Tibial artery (tissue), 4 donors: Measurements from ENCODE around the gene TNFRSF6B.

ENCODE experiments used
- DNase-seq, 2 donors: peaks; one replicate each; pipeline ENCODE4 v3.0.0-alpha.2; 2019
- H3K27ac ChIP-seq, 2 donors: fragments of 200-600 bp; sonication (generic) in 1 of 2; 1 replicate in 1 of 2; 2 replicates in 1 of 2; pipeline ENCODE4 v1.5.1; 2018 to 2019; ENCODE audit warnings: mild to moderate bottlenecking in 1 of 2
- H3K27me3 ChIP-seq, 2 donors: fragments of 200-600 bp; sonication (generic) in 1 of 2; one replicate each; pipeline versions ENCODE4 v1.5.1 to v1.6.0; 2016 to 2019
- H3K36me3 ChIP-seq, 3 donors: fragments of 200-600 bp; sonication (generic) in 2 of 3; one replicate each; pipeline ENCODE4 v1.5.1; 2016 to 2019; ENCODE audit warnings: mild to moderate bottlenecking in 2 of 3
- H3K4me1 ChIP-seq, 4 donors: fragments of 200-600 bp; sonication (generic) in 2 of 4; 1 replicate in 3 of 4; 2 replicates in 1 of 4; pipeline ENCODE4 v1.5.1; 2016 to 2019
- H3K4me3 ChIP-seq, 2 donors: fragments of 200-600 bp; sonication (generic) in 1 of 2; 1 replicate in 1 of 2; 2 replicates in 1 of 2; pipeline ENCODE4 v1.5.1; 2018 to 2019; ENCODE audit warnings: mild to moderate bottlenecking in 2 of 2
- H3K9me3 ChIP-seq, 3 donors: fragments of 200-600 bp; sonication (generic) in 1 of 3; one replicate each; pipeline ENCODE4 v1.5.1; 2016 to 2019
- CTCF ChIP-seq, 2 experiments: fragments of 200-600 bp in 1 of 2; fragments of 450-650 bp in 1 of 2; IDR thresholded peaks; one replicate each; pipeline ENCODE4 v1.5.1; 2017 to 2019; ENCODE audit warnings: antibody characterized with exemption in 2 of 2, mild to moderate bottlenecking in 1 of 2, moderate library complexity in 1 of 2
- intact Hi-C: fragments of 100-400 bp; cut with DNase I; formaldehyde crosslinking; loops from one replicate; pipeline ENCODE4 v1.15.0; 2023; ENCODE audit warnings: low total_unique reads

TNFRSF6B gene

GRCh38 chr20:63672666-63673065 lies 23.8 kb upstream of the TNFRSF6B start:
- no peaks in the 10 kb centered on the region for H3K4me1 ChIP-seq
- H3K9me3 ChIP-seq, result no peaks in the 10 kb centered on the region
- no peak overlapping the region for H3K27ac ChIP-seq
- peaks cover 35 to 83% (median 57%) of the 10 kb centered on the region in 3 donors for H3K36me3 ChIP-seq
- no peak overlapping the region for H3K4me3 ChIP-seq
- no peak for TF ChIP-seq CTCF (IDR thresholded peaks at IDR 0.05)
- intact Hi-C loops, result no loop called here
- no peak for DNase-seq
- H3K27me3 ChIP-seq, result no peaks in the 10 kb centered on the region

GRCh38 chr20:63673951-63674350 lies 22.5 kb upstream of the TNFRSF6B start:
- no peak for DNase-seq
- Histone ChIP-seq H3K36me3 (peaks cover 22 to 82% (median 56%) of the 10 kb centered on the region in 3 donors), H3K9me3 (no peaks in the 10 kb centered on the region), H3K27me3 (no peaks in the 10 kb centered on the region), H3K4me3 (no peak overlapping the region), H3K27ac (no peak overlapping the region), H3K4me1 (no peaks in the 10 kb centered on the region)
- intact Hi-C loops, result no loop called here
- TF ChIP-seq CTCF (IDR thresholded peaks at IDR 0.05), result no peak

GRCh38 chr20:63675681-63676368 lies 20.6 kb upstream of the TNFRSF6B start:
- H3K27ac ChIP-seq, result no peak overlapping the region
- TF ChIP-seq CTCF (IDR thresholded peaks at IDR 0.05), result no peak
- DNase-seq, result no peak
- intact Hi-C loops, result no loop called here
- no peaks in the 10 kb centered on the region for H3K27me3 ChIP-seq
- H3K4me1 ChIP-seq, result no peaks in the 10 kb centered on the region
- H3K9me3 ChIP-seq, result no peaks in the 10 kb centered on the region
- no peak overlapping the region for H3K4me3 ChIP-seq
- H3K36me3 ChIP-seq, result peaks cover 22 to 89% (median 63%) of the 10 kb centered on the region in 3 donors

- H3K36me3 ChIP-seq, result peaks cover 16 to 72% (median 52%) of the 10 kb centered on the region in 3 donors
- intact Hi-C loops, result no loop called here
- H3K27me3 ChIP-seq, result no peaks in the 10 kb centered on the region
- no peak overlapping the region for H3K4me3 ChIP-seq
- no peak for TF ChIP-seq CTCF (IDR thresholded peaks at IDR 0.05)
- no peaks in the 10 kb centered on the region for H3K9me3 ChIP-seq
- H3K4me1 ChIP-seq, result peaks cover 5 to 19% (median 18%) of the 10 kb centered on the region in 4 donors
- DNase-seq, result no peak
- no peak overlapping the region for H3K27ac ChIP-seq
These were observed 18.4 kb upstream of the TNFRSF6B start for GRCh38 chr20:63678071-63678470.

- intact Hi-C loops, result no loop called here
- no peaks in the 10 kb centered on the region for H3K9me3 ChIP-seq
- no peak for DNase-seq
- H3K27me3 ChIP-seq, result no peaks in the 10 kb centered on the region
- no peak overlapping the region for H3K27ac ChIP-seq
- no peak overlapping the region for H3K4me3 ChIP-seq
- peaks cover 6 to 25% (median 22%) of the 10 kb centered on the region in 4 donors for H3K4me1 ChIP-seq
- H3K36me3 ChIP-seq, result peaks cover 9 to 64% (median 47%) of the 10 kb centered on the region in 3 donors
- TF ChIP-seq CTCF (IDR thresholded peaks at IDR 0.05), result no peak
These were observed 17.6 kb upstream of the TNFRSF6B start for GRCh38 chr20:63678667-63679465.
